Spleen (tissue), 7 donors: ENCODE measurements around the gene PDE6G.

ENCODE experiments used
- POLR2A ChIP-seq, 3 donors: fragments of 450-650 bp; IDR thresholded peaks; one replicate each; pipeline ENCODE4 v1.5.1; 2017; ENCODE audit warnings: antibody characterized with exemption in 3 of 3, mild to moderate bottlenecking in 1 of 3
- POLR2AphosphoS5 ChIP-seq, 3 donors: sonication (generic); formaldehyde crosslinking; IDR thresholded peaks; one replicate each; pipeline ENCODE4 v1.5.1; 2017; ENCODE audit warnings: antibody characterized with exemption in 3 of 3
- TF ChIP-seq, protein P1 (sequence below), 11 experiments: fragments of 200-600 bp in 7 of 11; fragments of 450-650 bp in 4 of 11; sonication (generic) in 4 of 11; IDR thresholded peaks in 8 of 11; conservative IDR thresholded peaks in 3 of 11; 1 replicate in 7 of 11; 2 replicates in 4 of 11; pipeline versions ENCODE4 v1.4.0 to v1.8.0; 2016 to 2021; ENCODE audit warnings: antibody characterized with exemption in 11 of 11, inconsistent platforms in 4 of 11, mild to moderate bottlenecking in 1 of 11
- donor health status: DM: no; HTN: no; CAD: no; lungs with moderate emphysema.
- donor health status: DM: no; HTN: no; CAD: no.
- donor health status: DM: no; HTN: no; CAD: no.

DNA sequence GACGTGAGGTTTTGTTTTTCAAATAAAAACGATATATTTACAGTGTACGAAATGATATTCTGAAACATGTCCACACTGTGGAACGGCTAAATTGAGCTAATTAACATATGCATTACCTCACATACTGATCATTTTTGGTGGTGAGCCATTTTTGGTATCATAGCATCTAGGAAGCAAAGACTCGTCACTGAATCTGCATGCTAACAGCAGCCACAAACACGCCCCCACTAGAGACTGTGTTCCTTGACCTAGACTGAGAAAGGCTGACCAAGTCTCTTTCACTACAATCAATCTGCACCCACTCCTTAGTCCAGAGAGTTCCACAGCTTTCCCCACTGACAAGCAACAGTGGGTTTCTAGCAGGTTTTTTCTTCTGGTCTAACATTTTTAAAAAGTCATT lies 48.9 kb downstream of the PDE6G start:
- TF ChIP-seq, protein P1, sequence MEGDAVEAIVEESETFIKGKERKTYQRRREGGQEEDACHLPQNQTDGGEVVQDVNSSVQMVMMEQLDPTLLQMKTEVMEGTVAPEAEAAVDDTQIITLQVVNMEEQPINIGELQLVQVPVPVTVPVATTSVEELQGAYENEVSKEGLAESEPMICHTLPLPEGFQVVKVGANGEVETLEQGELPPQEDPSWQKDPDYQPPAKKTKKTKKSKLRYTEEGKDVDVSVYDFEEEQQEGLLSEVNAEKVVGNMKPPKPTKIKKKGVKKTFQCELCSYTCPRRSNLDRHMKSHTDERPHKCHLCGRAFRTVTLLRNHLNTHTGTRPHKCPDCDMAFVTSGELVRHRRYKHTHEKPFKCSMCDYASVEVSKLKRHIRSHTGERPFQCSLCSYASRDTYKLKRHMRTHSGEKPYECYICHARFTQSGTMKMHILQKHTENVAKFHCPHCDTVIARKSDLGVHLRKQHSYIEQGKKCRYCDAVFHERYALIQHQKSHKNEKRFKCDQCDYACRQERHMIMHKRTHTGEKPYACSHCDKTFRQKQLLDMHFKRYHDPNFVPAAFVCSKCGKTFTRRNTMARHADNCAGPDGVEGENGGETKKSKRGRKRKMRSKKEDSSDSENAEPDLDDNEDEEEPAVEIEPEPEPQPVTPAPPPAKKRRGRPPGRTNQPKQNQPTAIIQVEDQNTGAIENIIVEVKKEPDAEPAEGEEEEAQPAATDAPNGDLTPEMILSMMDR (IDR thresholded peaks at IDR 0.05 in 8 of 11, conservative IDR thresholded peaks at IDR 0.05 in 3 of 11): no peak
- no peak for TF ChIP-seq POLR2A (IDR thresholded peaks at IDR 0.05)
- no peak for TF ChIP-seq POLR2AphosphoS5 (IDR thresholded peaks at IDR 0.05)
